Lower lobe of right lung (tissue), 2 donors: Measurements from ENCODE around the gene ENTPD6. TPM values are rescaled to one million over a fixed set of nuclear protein-coding genes. Genes with fewer than 3 reads are reported as not detected.

ENCODE experiments used
- ATAC-seq, 2 donors: fragments of 200-7000 bp; cut with Tn5 transposase; one replicate each; pipeline ENCODE4 v1.9.1; 2020 to 2022; ENCODE audit warnings: mild to moderate bottlenecking in 2 of 2, moderate library complexity in 2 of 2
- DNase-seq: peaks from one replicate; pipeline ENCODE4 v3.0.0-alpha.2; 2020
- H3K27ac ChIP-seq: fragments of 200-600 bp; one replicate; pipeline ENCODE4 v1.8.0; 2022
- H3K27me3 ChIP-seq: fragments of 200-600 bp; one replicate; pipeline ENCODE4 v1.8.0; 2022; ENCODE audit warnings: low read depth
- H3K36me3 ChIP-seq: fragments of 200-600 bp; one replicate; pipeline ENCODE4 v1.8.0; 2022; ENCODE audit warnings: mild to moderate bottlenecking
- H3K4me1 ChIP-seq: fragments of 200-600 bp; one replicate; pipeline ENCODE4 v1.8.0; 2022
- H3K4me3 ChIP-seq: fragments of 200-600 bp; one replicate; pipeline ENCODE4 v1.8.0; 2022; ENCODE audit warnings: mild to moderate bottlenecking
- H3K9me3 ChIP-seq: fragments of 200-600 bp; one replicate; pipeline ENCODE4 v1.8.0; 2022
- CTCF ChIP-seq: fragments of 200-600 bp; IDR thresholded peaks from one replicate; pipeline ENCODE4 v1.8.0; 2022; ENCODE audit warnings: antibody characterized with exemption, mild to moderate bottlenecking
- intact Hi-C: fragments of 100-400 bp; cut with DNase I; formaldehyde crosslinking; loops from one replicate; pipeline ENCODE4 v1.11.0; 2022
- total RNA-seq: library from RNA; stranded (reverse); fragmentation: NEBNext Ultra II Directional; extraction: Animal tissue kit (Norgen Biotek cat#: 25700); gene quantifications from one replicate; pipeline ENCODE4 v1.2.1, GENCODE V29; 2021
- donor health status: DM: no; HTN: yes; CAD: no; lungs with severe emphysema.

The ENTPD6 gene
- total RNA-seq, 1 donor from 2014 or later: 64.5 TPM

GRCh38 chr20:25221592-25222460, 26.3 kb downstream of the ENTPD6 start:
- H3K9me3 ChIP-seq: no peaks in the 10 kb centered on the region
- H3K4me1 ChIP-seq: peaks cover 7% of the 10 kb centered on the region
- no peak overlapping the region for H3K4me3 ChIP-seq
- no peak overlapping the region for H3K27ac ChIP-seq
- ATAC-seq (no peak), DNase-seq (no peak)
- H3K36me3 ChIP-seq: peaks cover 50% of the 10 kb centered on the region
- intact Hi-C loops: no loop called here
- H3K27me3 ChIP-seq: no peaks in the 10 kb centered on the region
- TF ChIP-seq CTCF: no peak

DNA sequence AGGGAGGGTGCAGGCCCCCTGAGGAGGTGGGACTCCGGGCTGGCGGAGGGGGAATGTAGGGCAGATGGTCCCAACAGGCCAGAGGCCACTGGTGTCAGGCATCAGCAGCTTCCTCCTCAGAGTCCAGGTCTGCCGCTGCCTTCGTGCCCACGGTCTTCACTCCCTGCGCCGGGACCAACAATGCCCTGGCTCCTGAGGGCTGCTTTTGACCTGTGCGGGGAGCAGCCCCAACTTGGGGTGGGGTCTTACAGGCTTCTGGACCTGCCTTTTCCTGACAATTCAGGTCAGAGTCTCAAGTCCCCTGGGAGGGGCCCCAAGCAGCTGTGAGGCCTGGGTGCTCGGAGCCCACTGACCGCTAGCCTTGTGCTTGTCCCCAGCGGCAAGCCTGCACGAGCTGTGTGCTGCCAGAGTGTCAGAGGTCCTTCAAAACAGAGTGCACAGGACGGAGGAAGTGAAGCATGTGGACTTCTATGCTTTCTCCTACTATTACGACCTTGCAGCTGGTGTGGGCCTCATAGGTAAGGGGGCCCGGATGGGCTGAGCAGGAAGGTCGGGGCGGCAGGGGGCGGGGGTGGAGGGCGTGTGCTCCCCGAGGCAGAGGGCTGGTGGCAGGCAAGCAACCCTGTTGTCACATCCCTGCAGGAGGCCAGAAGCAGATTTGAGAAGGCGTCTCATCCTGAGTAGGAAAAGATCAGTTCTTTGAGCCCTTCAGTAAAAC, 27.1 kb downstream of the ENTPD6 start:
- H3K4me3 ChIP-seq: no peak overlapping the region
- no peaks in the 10 kb centered on the region for H3K27me3 ChIP-seq
- no peaks in the 10 kb centered on the region for H3K9me3 ChIP-seq
- TF ChIP-seq CTCF: no peak
- ATAC-seq (no peak), DNase-seq (no peak)
- H3K27ac ChIP-seq: no peak overlapping the region
- peaks cover 15% of the 10 kb centered on the region for H3K4me1 ChIP-seq
- intact Hi-C loops: no loop called here
- peaks cover 42% of the 10 kb centered on the region for H3K36me3 ChIP-seq

DNA sequence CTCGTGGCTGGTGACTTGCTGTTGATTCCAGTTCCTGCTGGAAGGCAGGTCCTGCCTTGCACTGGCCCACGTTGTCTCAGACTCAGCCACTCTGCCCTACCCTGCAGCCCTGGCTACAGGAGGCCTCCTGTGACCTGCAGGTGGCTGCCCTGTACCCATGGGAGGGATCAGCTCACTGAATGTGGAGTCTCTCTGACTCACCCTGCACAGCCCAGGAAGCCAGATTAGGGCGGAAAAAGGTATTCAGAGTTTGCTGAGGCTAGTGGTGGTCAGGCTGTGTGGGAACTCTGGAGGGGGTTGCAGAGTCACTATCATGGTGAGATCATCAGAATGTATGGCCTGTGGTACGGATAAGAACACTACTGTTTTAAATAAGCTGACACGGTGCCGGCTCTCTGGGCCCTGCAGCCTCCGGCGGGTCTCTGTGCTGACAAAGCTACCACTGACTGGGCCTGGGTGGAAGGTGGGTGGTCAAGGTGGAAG, 27.7 kb downstream of the ENTPD6 start:
- TF ChIP-seq CTCF: no peak
- peaks cover 21% of the 10 kb centered on the region for H3K4me1 ChIP-seq
- no peak overlapping the region for H3K27ac ChIP-seq
- intact Hi-C loops: no loop called here
- ATAC-seq (no peak), DNase-seq (no peak)
- H3K27me3 ChIP-seq: no peaks in the 10 kb centered on the region
- no peaks in the 10 kb centered on the region for H3K9me3 ChIP-seq
- H3K4me3 ChIP-seq: no peak overlapping the region
- H3K36me3 ChIP-seq: peaks cover 38% of the 10 kb centered on the region

GRCh38 chr20:25223765-25224720, 28.5 kb downstream of the ENTPD6 start:
- Histone ChIP-seq H3K9me3 (no peaks in the 10 kb centered on the region), H3K4me1 (peaks cover 21% of the 10 kb centered on the region), H3K27me3 (no peaks in the 10 kb centered on the region), H3K27ac (no peak overlapping the region), H3K4me3 (no peak overlapping the region), H3K36me3 (peaks cover 30% of the 10 kb centered on the region)
- DNase-seq (no peak), ATAC-seq (no peak)
- intact Hi-C loops: no loop called here
- no peak for TF ChIP-seq CTCF

GRCh38 chr20:25224941-25225340, 29.4 kb downstream of the ENTPD6 start:
- H3K27ac ChIP-seq: no peak overlapping the region
- no peaks in the 10 kb centered on the region for H3K27me3 ChIP-seq
- intact Hi-C loops: no loop called here
- no peak for ATAC-seq
- DNase-seq: no peak
- H3K4me3 ChIP-seq: no peak overlapping the region
- H3K36me3 ChIP-seq: peaks cover 29% of the 10 kb centered on the region
- no peak for TF ChIP-seq CTCF
- H3K9me3 ChIP-seq: no peaks in the 10 kb centered on the region
- H3K4me1 ChIP-seq: peaks cover 24% of the 10 kb centered on the region
